Measurements from ENCODE around the gene CNTN4.
"Not testable (repeated sequence)": the region's sequence is repeated elsewhere in the genome, so short reads cannot be mapped to it uniquely, and the experiment has no call there.

Gene CNTN4

GRCh38 chr3:2931265-2931664 is 832.6 kb downstream of the CNTN4 start:
- no peak for DNase-seq

- no peak for DNase-seq
Measured at GRCh38 chr3:2934541-2934940, 835.9 kb downstream of the CNTN4 start.

- DNase-seq = no peak
Measured at GRCh38 chr3:2937055-2937454, 838.4 kb downstream of the CNTN4 start.

- no peak for DNase-seq
Measured at GRCh38 chr3:2937592-2937991, 838.9 kb downstream of the CNTN4 start.

GRCh38 chr3:2938711-2939110 is 840.0 kb downstream of the CNTN4 start:
- DNase-seq = no peak

GRCh38 chr3:2940062-2940461 is 841.4 kb downstream of the CNTN4 start:
- no peak for DNase-seq

- DNase-seq = no peak
Measured at GRCh38 chr3:2944628-2945027, 846.0 kb downstream of the CNTN4 start.

- DNase-seq = no peak
Measured at GRCh38 chr3:2945121-2945520, 846.5 kb downstream of the CNTN4 start.

- no peak for DNase-seq
Measured at GRCh38 chr3:2947536-2947935, 848.9 kb downstream of the CNTN4 start.

GRCh38 chr3:2948882-2949281 is 850.2 kb downstream of the CNTN4 start:
- DNase-seq = no peak

GRCh38 chr3:2950159-2950558 is 851.5 kb downstream of the CNTN4 start:
- DNase-seq = no peak

GRCh38 chr3:2957115-2957514 is 858.4 kb downstream of the CNTN4 start:
- no peak for DNase-seq

GRCh38 chr3:2958551-2958950 is 859.9 kb downstream of the CNTN4 start:
- DNase-seq = no peak

- DNase-seq = no peak
Measured at GRCh38 chr3:2961576-2961975, 862.9 kb downstream of the CNTN4 start.

- DNase-seq = no peak
Measured at GRCh38 chr3:2967871-2968270, 869.2 kb downstream of the CNTN4 start.

GRCh38 chr3:2968475-2968874 is 869.8 kb downstream of the CNTN4 start:
- no peak for DNase-seq

- no peak for DNase-seq
Measured at GRCh38 chr3:2976212-2976611, 877.5 kb downstream of the CNTN4 start.

GRCh38 chr3:2976796-2977195 is 878.1 kb downstream of the CNTN4 start:
- no peak for DNase-seq

GRCh38 chr3:2978977-2979732 is 880.5 kb downstream of the CNTN4 start:
- no peak for DNase-seq

GRCh38 chr3:2984005-2984830 is 885.6 kb downstream of the CNTN4 start:
- DNase-seq = no peak

- no peak for DNase-seq
Measured at GRCh38 chr3:2984831-2985220, 886.2 kb downstream of the CNTN4 start.

- no peak for DNase-seq
Measured at GRCh38 chr3:2985479-2985878, 886.8 kb downstream of the CNTN4 start.

- DNase-seq = no peak
Measured at GRCh38 chr3:2992534-2992933, 893.9 kb downstream of the CNTN4 start.

GRCh38 chr3:2993130-2993529 is 894.5 kb downstream of the CNTN4 start:
- not testable (repeated sequence) for DNase-seq
